ENCODE data around the gene PTGDS.

Gene PTGDS

GRCh38 chr9:136958898-136959850, 18.1 kb upstream of the PTGDS start:
- no peak for DNase-seq

DNA sequence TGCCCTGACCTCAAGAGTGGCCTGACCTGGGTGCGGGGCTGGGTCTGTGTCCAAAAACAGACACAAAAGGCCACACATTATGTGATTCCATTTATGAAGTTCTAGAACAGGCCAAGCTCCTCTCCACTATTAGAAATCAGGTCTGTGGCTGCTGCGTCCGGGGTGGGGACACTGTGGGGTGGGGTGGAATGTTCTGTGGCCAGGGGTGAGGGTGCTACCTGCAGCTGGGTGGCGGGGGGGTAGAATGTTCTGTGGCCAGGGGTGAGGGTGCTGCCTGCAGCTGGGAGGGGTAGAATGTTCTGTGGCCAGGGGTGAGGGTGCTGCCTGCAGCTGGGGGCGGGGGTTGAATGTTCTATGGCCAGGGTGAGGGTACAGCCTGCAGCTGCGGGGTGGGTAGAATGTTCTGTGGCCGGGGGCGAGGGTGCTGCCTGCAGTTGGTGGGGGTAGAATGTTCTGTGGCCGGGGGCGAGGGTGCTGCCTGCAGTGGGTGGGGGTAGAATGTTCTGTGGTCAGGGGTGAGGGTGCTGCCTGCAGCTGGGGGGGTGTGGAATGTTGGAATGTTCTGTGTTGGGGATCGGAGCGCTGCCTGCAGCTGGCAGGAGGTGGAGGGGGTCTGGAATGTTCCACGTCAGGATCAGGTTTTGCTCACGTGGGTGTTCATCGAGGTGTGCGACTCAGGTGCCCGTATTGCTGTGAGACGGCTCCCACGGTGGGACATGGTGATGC, 16.9 kb upstream of the PTGDS start:
- no peak for DNase-seq

DNA sequence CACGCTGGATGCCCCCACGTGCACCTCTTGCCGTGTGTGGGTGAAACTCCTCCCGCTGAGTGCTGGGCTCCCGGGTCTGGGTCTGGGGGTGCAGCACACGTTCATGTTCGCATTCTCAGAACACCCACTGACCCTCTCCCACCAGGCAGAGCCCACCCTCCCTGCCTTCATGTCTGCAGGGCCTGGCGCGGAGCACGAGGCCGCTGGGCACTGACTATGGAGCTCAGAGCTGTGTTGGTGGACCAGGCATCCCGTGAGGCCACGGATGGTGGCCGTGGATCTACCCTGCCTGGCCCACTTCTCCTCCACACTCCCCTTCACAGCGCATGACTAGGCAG, 16.4 kb upstream of the PTGDS start:
- DNase-seq = no peak

DNA sequence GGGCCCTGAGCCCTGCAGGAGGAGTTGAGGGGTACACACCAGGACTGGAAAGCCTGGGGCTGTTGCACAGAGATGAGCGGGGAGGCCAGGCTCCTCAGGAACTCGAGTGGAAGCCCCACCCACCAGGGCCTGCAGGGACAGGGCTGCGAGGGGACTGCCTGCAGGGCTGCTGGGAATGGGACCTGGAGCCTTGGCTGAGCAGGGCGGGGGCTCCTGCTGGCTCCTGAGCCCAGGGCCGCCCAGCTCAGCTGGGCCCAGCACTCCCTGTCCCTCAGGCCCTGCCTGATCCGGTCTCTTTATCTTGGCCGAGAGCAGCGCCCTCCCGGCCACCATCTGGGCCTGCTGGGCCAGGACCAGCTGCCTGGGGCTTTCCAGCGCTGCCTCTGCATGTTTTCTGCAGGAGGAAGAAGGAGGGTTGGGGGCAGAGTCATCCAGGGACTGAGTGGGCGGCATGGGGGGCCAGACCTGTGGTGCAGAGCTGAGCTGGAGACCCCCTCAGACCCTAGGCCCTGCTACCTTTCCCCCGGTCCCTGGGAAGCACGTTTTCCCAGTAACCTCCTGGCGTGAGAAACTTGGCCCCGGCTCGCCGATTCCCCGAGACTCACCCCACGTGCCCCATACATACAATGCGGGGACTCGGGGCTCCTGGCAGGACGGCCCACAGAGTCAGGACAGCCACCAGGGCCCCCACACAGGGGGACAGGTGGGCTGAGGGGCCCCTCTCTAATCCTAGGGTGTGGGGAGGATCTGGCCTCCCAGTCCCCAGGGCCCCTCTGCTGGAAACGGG, 15.8 kb upstream of the PTGDS start:
- DNase-seq = no peak

DNA sequence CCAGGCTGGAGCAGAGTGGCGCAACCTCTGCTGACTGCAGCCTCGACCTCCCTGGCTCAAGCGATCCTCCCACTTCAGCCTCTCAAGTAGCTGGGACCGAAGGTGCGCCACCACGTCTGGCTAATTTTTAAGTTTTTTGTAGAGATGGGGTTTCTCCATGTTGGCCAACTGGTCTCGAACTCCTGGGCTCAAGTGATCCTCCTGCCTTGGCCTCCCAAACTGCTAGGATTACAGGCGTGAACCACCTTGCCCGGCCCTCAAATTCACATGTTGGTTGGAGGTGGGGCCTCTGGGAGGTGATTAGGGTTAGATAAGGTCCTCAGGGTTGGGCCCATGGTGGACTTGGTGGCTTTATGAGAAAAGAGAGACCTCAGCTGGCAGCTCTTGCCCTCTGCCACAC, 15.1 kb upstream of the PTGDS start:
- no peak for DNase-seq

- no peak for DNase-seq
Measured at GRCh38 chr9:136962701-136963248, 14.5 kb upstream of the PTGDS start.

DNA sequence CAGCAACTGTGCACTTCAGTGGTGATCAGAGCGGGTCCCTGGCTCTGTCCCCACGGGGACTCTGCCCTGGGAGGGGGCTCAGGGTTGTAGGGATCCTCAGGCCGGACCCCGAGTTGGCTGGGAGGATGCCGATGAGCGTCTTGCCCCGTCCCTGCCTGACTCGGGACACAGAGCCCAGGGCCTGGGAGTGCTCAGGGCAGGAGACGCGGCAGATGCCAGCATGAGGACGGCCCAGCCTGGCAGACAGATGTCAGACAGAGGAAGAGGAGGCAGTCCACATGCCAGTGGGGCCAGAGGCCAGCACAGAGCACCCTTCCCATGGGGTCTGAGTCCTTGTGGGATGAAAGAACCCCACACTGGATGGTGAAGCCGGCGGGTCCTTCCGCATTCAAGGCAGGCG, 14.0 kb upstream of the PTGDS start:
- no peak for DNase-seq

GRCh38 chr9:136963751-136964150, 13.6 kb upstream of the PTGDS start:
- DNase-seq = no peak

GRCh38 chr9:136964171-136964689, 13.1 kb upstream of the PTGDS start:
- DNase-seq = no peak

GRCh38 chr9:136964833-136965422, 12.4 kb upstream of the PTGDS start:
- no peak for DNase-seq

GRCh38 chr9:136965771-136966484, 11.4 kb upstream of the PTGDS start:
- no peak for DNase-seq

- DNase-seq = no peak
Measured at GRCh38 chr9:136968333-136969127, 8.8 kb upstream of the PTGDS start.

GRCh38 chr9:136969150-136969549, 8.2 kb upstream of the PTGDS start:
- DNase-seq = no peak

DNA sequence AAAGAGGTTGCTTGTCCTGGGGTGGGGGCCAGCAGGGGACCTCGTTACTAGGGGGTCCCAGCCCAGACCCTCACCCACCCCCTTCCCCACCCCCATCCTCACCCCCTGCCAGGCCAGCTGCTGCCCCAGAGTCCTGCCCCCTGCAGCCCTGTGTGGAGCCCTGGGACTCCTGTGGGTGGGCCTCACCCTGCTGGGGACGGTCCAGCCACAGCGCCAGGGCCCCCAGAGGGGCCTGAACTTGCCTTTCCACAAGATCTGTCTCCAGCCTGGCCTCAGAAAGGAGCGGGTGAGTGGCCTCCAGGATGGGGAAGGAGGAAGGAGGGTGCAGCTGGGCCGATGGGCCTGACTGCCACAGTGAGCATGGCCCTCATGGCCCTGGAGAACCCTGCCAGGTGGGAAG, 7.5 kb upstream of the PTGDS start:
- DNase-seq = no peak

DNA sequence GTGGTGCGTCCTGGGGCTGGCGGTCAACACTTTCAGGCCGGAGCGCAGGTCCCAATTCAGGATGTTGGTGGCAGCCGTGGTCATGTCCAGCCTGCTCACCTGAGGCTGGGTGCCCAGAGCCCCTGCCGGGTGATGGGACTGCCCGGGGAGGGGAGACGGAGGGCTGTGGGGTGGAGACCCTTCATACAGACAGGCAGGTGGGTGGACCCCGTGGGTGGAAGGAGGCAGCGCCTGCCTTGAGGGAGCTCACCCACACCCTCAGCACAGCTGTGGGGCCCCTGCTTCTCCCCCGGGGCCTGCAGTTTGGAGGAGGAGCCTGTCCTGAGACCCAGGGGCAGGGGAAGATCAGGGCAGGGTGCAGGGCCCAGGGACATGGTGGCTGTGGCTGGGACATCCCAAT, 6.9 kb upstream of the PTGDS start:
- no peak for DNase-seq

- DNase-seq = no peak
Measured at GRCh38 chr9:136971746-136972145, 5.6 kb upstream of the PTGDS start.

- DNase-seq = no peak
Measured at GRCh38 chr9:136972335-136972734, 5.0 kb upstream of the PTGDS start.

- no peak for DNase-seq
Measured at GRCh38 chr9:136972743-136973142, 4.6 kb upstream of the PTGDS start.

DNA sequence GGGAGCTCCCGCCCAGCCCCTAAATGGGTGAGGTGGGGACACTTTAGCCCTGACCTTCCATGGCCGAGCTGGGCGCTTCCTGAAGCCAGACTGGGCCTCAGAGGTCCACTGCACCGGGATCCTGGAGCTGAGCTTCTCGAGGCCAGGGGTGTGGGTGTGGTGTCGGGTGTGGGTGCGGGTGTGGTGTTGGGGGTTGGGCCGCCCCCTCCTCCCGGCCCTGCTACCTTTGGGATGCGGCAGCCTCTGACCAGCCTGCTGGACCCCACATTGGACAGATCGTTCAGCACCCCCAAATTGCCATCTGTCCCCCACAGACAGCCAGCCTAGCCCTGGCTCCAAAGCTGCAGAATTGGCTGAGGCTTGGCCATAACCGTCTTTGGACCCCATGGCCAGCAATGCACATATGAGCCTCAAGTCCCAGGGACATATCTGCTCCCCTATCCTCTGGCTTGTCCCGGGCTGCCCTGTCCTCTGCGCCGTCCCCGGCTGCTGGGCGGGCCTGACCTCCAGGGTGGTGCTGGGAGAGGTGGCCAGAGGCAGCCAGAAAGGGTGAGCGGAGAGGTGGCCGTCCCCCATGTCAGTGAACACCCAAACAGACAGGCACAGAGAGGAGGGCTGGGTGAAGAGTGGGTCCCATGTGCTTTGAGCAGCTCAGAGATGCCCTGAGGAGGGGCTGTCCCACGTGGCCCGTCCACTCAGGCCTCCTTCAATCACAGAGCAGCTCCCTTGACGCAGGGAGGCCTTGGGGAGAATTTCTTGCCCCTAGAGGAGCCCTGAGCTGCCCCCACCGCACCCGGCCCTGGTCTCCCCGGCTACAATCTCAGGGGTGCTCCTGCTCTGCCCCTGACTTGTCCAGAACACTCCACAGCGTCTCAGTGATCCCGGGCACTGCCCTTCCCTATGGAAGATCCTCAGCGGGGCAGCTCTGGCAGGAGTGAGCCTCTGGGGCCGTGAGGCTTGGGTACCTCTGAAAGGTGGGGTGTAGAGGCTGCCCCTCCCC, 3.4 kb upstream of the PTGDS start:
- no peak for DNase-seq
